HepG2 (cell line): ENCODE results near the gene ADAMTS4. TPM values are rescaled to one million over a fixed set of nuclear protein-coding genes. Genes with fewer than 3 reads are reported as not detected.

ENCODE experiments used
- ATAC-seq: fragments of 200-7000 bp; cut with Tn5 transposase; 3 replicates; pipeline ENCODE4 v1.9.1; 2020; ENCODE audit warnings: mild to moderate bottlenecking, moderate library complexity
- BruUV-seq: library from RNA; stranded (reverse); fragments of 400-500 nt; replicated peaks from 2 replicates; lab custom pipeline; 2021; lab: Mats Ljungman, UMichigan
- CTCF ChIA-PET: fragments of 300-600 bp; formaldehyde crosslinking; extraction: SDS; loops from one replicate; lab custom pipeline; 2021; ENCODE audit warnings: low total read pairs, inconsistent platforms, low intra/inter-chr PET ratio; lab: Yijun Ruan, JAX
- POLR2A ChIA-PET: fragments of 350-600 bp; sonication (Branson Sonifier 250); formaldehyde crosslinking; loops from one replicate; lab custom pipeline; 2020; ENCODE audit warnings: antibody characterized with exemption, inconsistent platforms; lab: Yijun Ruan, JAX
- DNase-seq: peaks from one replicate; pipeline ENCODE4 v3.0.0-alpha.2; 2015; ENCODE audit warnings: low spot score
- FAIRE-seq: peaks from 3 replicates; lab custom pipeline; 2011; peaks lifted over from hg19 to GRCh38; lab: Jason Lieb, UNC
- H2AFZ ChIP-seq: one replicate; pipeline ENCODE4 v1.6.1; 2011; ENCODE audit warnings: low read length, inconsistent platforms
- H3K27ac ChIP-seq: fragments of 300-600 bp; 3 replicates; pipeline ENCODE4 v1.8.0; 2011; ENCODE audit warnings: mixed run types, mild to moderate bottlenecking, mixed read lengths, low read length, inconsistent platforms; ENCODE audit not compliant: insufficient read depth; ENCODE audit errors: extremely low read length
- H3K27me3 ChIP-seq, 2 experiments: fragments of 200-600 bp in 1 of 2; 2 replicates in 1 of 2; 3 replicates in 1 of 2; pipeline versions ENCODE4 v1.6.0 to v1.8.0; 2011; ENCODE audit warnings: low read length in 2 of 2, mild to moderate bottlenecking in 2 of 2, moderate library complexity in 2 of 2, inconsistent platforms in 1 of 2; ENCODE audit not compliant: insufficient read depth in 2 of 2, control insufficient read depth in 1 of 2
- H3K36me3 ChIP-seq, 2 experiments: fragments of 200-600 bp in 1 of 2; replicated peaks in 1 of 2; 2 replicates in 1 of 2; 3 replicates in 1 of 2; pipeline versions ENCODE4 v1.5.1 to v1.8.0; 2011; ENCODE audit warnings: low read length in 2 of 2, inconsistent platforms in 1 of 2; ENCODE audit not compliant: insufficient read depth in 2 of 2, control insufficient read depth in 1 of 2
- H3K4me1 ChIP-seq: 2 replicates; pipeline ENCODE4 v1.5.1; 2012; ENCODE audit warnings: low read length, inconsistent platforms; ENCODE audit not compliant: insufficient read depth
- H3K4me2 ChIP-seq: 2 replicates; pipeline ENCODE4 v1.6.0; 2011; ENCODE audit warnings: low read depth, low read length, inconsistent platforms
- H3K4me3 ChIP-seq, 3 experiments: fragments of 200-600 bp in 1 of 3; sonication (generic), shearing (Covaris generic) in 1 of 3; replicated peaks in 1 of 3; 2 replicates each; pipeline ENCODE4 v1.5.1; 2011 to 2016; ENCODE audit warnings: low read length in 3 of 3, inconsistent platforms in 2 of 3, low read depth in 2 of 3, mild to moderate bottlenecking in 2 of 3, control low read depth in 1 of 3, mixed read lengths in 1 of 3; ENCODE audit not compliant: insufficient read depth in 1 of 3
- H3K79me2 ChIP-seq: one replicate; pipeline ENCODE4 v1.6.1; 2011; ENCODE audit warnings: low read length, inconsistent platforms; ENCODE audit not compliant: insufficient read depth
- H3K9ac ChIP-seq: 2 replicates; pipeline ENCODE4 v1.6.0; 2011; ENCODE audit warnings: mild to moderate bottlenecking, low read depth, low read length, inconsistent platforms; ENCODE audit not compliant: insufficient read depth
- H3K9me3 ChIP-seq: 2 replicates; pipeline ENCODE4 v1.5.1; 2012; ENCODE audit warnings: mild to moderate bottlenecking, low read length
- H4K20me1 ChIP-seq: 2 replicates; pipeline ENCODE4 v1.6.0; 2011; ENCODE audit warnings: inconsistent platforms, mild to moderate bottlenecking, low read length, moderate library complexity; ENCODE audit not compliant: insufficient read depth
- ARID2 ChIP-seq: sonication (generic); formaldehyde crosslinking; IDR thresholded peaks from 2 replicates; pipeline ENCODE4 v1.8.1; 2022; ENCODE audit warnings: mild to moderate bottlenecking, missing genetic modification reagents, borderline replicate concordance
- CENPT ChIP-seq: sonication (generic); formaldehyde crosslinking; IDR thresholded peaks from 2 replicates; pipeline ENCODE4 v1.8.0; 2022; ENCODE audit warnings: low read depth, mild to moderate bottlenecking, moderate library complexity, missing genetic modification reagents
- IRF2 ChIP-seq: IDR thresholded peaks from 2 replicates; pipeline ENCODE4 v1.6.1; 2018; ENCODE audit warnings: missing genetic modification reagents, missing compliant biosample characterization
- LCORL ChIP-seq, 2 experiments: fragments of 450-650 bp in 1 of 2; sonication (generic) in 1 of 2; formaldehyde crosslinking in 1 of 2; IDR thresholded peaks; 2 replicates each; pipeline versions ENCODE4 v1.5.0 to v1.6.1; 2017 to 2020; ENCODE audit warnings: antibody characterized with exemption in 1 of 2, missing genetic modification reagents in 1 of 2
- POLR2G ChIP-seq: fragments of 200-400 bp; formaldehyde crosslinking; IDR thresholded peaks from 2 replicates; pipeline ENCODE4 v1.6.1; 2018; ENCODE audit warnings: mild to moderate bottlenecking, low read depth, low read length, moderate library complexity
- RXRA ChIP-seq: sonication (generic); formaldehyde crosslinking; IDR thresholded peaks from 2 replicates; pipeline ENCODE4 v1.5.1; 2020; ENCODE audit warnings: missing genetic modification reagents
- SAP130 ChIP-seq: IDR thresholded peaks from 2 replicates; pipeline ENCODE4 v1.6.1; 2016; ENCODE audit warnings: low read depth
- SIN3A ChIP-seq: IDR thresholded peaks from 2 replicates; pipeline ENCODE4 v1.6.1; 2011; ENCODE audit warnings: low read depth, mild to moderate bottlenecking, control low read depth, low read length, borderline replicate concordance
- SIN3B ChIP-seq: fragments of 150-350 bp; IDR thresholded peaks from 2 replicates; pipeline ENCODE4 v1.6.1; 2014; ENCODE audit warnings: low read length
- SP2 ChIP-seq: sonication (generic); formaldehyde crosslinking; IDR thresholded peaks from 2 replicates; pipeline ENCODE4 v1.5.1; 2020; ENCODE audit warnings: mild to moderate bottlenecking, missing genetic modification reagents
- SP4 ChIP-seq: sonication (generic); formaldehyde crosslinking; IDR thresholded peaks from 2 replicates; pipeline ENCODE4 v1.8.1; 2023; ENCODE audit warnings: mild to moderate bottlenecking, missing genetic modification reagents
- SSRP1 ChIP-seq: IDR thresholded peaks from 2 replicates; pipeline ENCODE4 v1.6.1; 2016; ENCODE audit warnings: control low read depth
- STAT5B ChIP-seq: sonication (generic); formaldehyde crosslinking; IDR thresholded peaks from 2 replicates; pipeline ENCODE4 v1.4.0; 2020; ENCODE audit warnings: missing genetic modification reagents
- ZNF180 ChIP-seq: sonication (generic); formaldehyde crosslinking; IDR thresholded peaks from 2 replicates; pipeline ENCODE4 v1.4.0; 2020; ENCODE audit warnings: low read depth, missing genetic modification reagents, borderline replicate concordance
- ZNF446 ChIP-seq: sonication (generic); formaldehyde crosslinking; IDR thresholded peaks from 2 replicates; pipeline ENCODE4 v1.5.0; 2020; ENCODE audit warnings: mild to moderate bottlenecking, missing genetic modification reagents
- ZNF468 ChIP-seq: sonication (generic); formaldehyde crosslinking; IDR thresholded peaks from 2 replicates; pipeline ENCODE4 v1.8.0; 2022; ENCODE audit warnings: mild to moderate bottlenecking, moderate library complexity, missing genetic modification reagents
- ZNF569 ChIP-seq: sonication (generic); formaldehyde crosslinking; IDR thresholded peaks from 2 replicates; pipeline ENCODE4 v1.5.0; 2020; ENCODE audit warnings: mild to moderate bottlenecking, missing genetic modification reagents, moderate library complexity, borderline replicate concordance
- ZNF839 ChIP-seq: sonication (generic); formaldehyde crosslinking; IDR thresholded peaks from 2 replicates; pipeline ENCODE4 v1.4.0; 2020; ENCODE audit warnings: missing genetic modification reagents, mild to moderate bottlenecking, borderline replicate concordance
- WGBS: methylation state at CpG from one replicate; pipeline ENCODE4 v1.1.6; 2017; ENCODE audit warnings: low lambda C conversion rate; 5-methylcytosine and 5-hydroxymethylcytosine counted together
- in situ Hi-C: cut with HindIII; loops from 2 replicates; pipeline ENCODE4 v1.10.0; 2017; ENCODE audit warnings: low pct_unique_long_range_greater_than_20kb; ENCODE audit not compliant: extremely low pct_ligation_motif_present
- intact Hi-C: fragments of 100-400 bp; cut with micrococcal nuclease; formaldehyde crosslinking; loops from one replicate; pipeline ENCODE4 v1.10.0; 2022; ENCODE audit not compliant: unreplicated experiment
- polyA plus RNA-seq, 8 experiments: library from polyadenylated mRNA; depleted of rRNA in 3 of 8; stranded (reverse) in 7 of 8; unstranded in 1 of 8; fragments of >200 nt; fragmentation: Illumina TruSeq in 4 of 8; extraction: Trizol in 4 of 8; gene quantifications; 2 replicates each; pipeline versions ENCODE4 v1.2.1 to v1.2.3, GENCODE V29; 2011 to 2016; ENCODE audit warnings: low read depth in 4 of 8, missing spikeins in 1 of 8, mixed read lengths in 1 of 8; ENCODE audit not compliant: insufficient read depth in 1 of 8
- total RNA-seq, 5 experiments: library from RNA; depleted of rRNA; stranded (reverse); fragments of >200 nt; fragmentation: Illumina TruSeq; extraction: Trizol; gene quantifications; 2 replicates each; pipeline ENCODE4 v1.2.3, GENCODE V29; 2016; ENCODE audit warnings: low read depth in 1 of 5
- TF ChIP-seq, protein P1 (sequence below): IDR thresholded peaks from 2 replicates; pipeline ENCODE4 v1.6.1; 2016; ENCODE audit warnings: missing genetic modification reagents, missing compliant biosample characterization
- TF ChIP-seq, protein P2 (sequence below): sonication (generic); formaldehyde crosslinking; IDR thresholded peaks from 2 replicates; pipeline ENCODE4 v1.4.0; 2020; ENCODE audit warnings: mild to moderate bottlenecking, missing genetic modification reagents
- TF ChIP-seq, protein P3 (sequence below): sonication (generic); formaldehyde crosslinking; IDR thresholded peaks from 2 replicates; pipeline ENCODE4 v1.4.0; 2020; ENCODE audit warnings: missing genetic modification reagents; ENCODE audit errors: not compliant biosample characterization
- TF ChIP-seq, protein P4 (sequence below): sonication (generic); formaldehyde crosslinking; IDR thresholded peaks from 2 replicates; pipeline ENCODE4 v1.5.0; 2020; ENCODE audit warnings: mild to moderate bottlenecking, missing genetic modification reagents

The ADAMTS4 gene
- total and polyA plus RNA-seq, 2 of the 13 experiments (the other 11 are each of a cell fraction or from before 2014, with no cell fraction given) = 0.51 to 1.7 TPM

DNA sequence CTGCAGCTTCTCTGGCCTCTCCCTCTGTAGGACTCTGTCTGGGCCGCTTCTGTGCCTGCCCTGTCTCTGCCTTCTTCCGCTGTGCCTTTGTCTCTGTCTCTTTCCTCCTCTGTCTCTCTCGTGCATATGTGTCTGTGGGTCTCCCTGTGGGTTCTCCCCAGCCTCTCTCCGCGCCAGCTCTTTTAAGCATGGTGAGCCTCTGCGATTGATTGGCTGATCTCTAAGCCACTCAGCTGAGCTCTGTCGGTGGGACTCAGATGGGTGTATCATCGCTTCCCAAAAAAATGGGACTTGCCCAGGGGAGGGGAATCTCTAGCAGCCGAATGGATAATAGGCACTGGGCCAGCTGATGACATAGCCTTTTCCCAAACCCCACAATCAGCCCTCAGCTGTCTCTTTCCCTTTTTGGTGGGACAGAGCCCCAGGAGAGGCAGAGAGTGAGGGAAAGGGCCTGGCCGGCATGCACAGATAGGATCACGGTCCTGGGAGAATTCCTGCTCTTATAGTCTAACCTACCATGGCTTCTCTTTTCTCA is at the start of gene ADAMTS4 (continued):
- TF ChIP-seq SIN3A (peak; percentile 66; the same call in 1 of the 2 replicates), SAP130 (CRISPR knock-in tag) (peak; percentile 35; the same call in 1 of the 2 replicates), SIN3B (peak; percentile 66; the same call in 1 of the 2 replicates), ZNF468 (CRISPR knock-in tag) (0 out of 2 replicates have a peak, but pooled peaks have one; percentile 43), SSRP1 (CRISPR knock-in tag) (no peak), POLR2G (peak; percentile 74), RXRA (CRISPR knock-in tag) (no peak), LCORL (IDR thresholded peaks at IDR 0.05) (no peak), LCORL (CRISPR knock-in tag; IDR thresholded peaks at IDR 0.05) (peak; percentile 36; the same call in 1 of the 2 replicates), ZNF839 (CRISPR knock-in tag) (no peak), SP2 (CRISPR knock-in tag) (peak; percentile 10; the same call in 1 of the 2 replicates), ARID2 (CRISPR knock-in tag) (peak; percentile 39; the same call in 1 of the 2 replicates), SP4 (CRISPR knock-in tag) (0 out of 2 replicates have a peak, but pooled peaks have one; percentile 61)
- TF ChIP-seq, protein P1, sequence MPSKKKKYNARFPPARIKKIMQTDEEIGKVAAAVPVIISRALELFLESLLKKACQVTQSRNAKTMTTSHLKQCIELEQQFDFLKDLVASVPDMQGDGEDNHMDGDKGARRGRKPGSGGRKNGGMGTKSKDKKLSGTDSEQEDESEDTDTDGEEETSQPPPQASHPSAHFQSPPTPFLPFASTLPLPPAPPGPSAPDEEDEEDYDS (CRISPR knock-in tag) = peak; percentile 80
- TF ChIP-seq, protein P2, sequence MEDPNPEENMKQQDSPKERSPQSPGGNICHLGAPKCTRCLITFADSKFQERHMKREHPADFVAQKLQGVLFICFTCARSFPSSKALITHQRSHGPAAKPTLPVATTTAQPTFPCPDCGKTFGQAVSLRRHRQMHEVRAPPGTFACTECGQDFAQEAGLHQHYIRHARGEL (CRISPR knock-in tag) = no peak

DNA sequence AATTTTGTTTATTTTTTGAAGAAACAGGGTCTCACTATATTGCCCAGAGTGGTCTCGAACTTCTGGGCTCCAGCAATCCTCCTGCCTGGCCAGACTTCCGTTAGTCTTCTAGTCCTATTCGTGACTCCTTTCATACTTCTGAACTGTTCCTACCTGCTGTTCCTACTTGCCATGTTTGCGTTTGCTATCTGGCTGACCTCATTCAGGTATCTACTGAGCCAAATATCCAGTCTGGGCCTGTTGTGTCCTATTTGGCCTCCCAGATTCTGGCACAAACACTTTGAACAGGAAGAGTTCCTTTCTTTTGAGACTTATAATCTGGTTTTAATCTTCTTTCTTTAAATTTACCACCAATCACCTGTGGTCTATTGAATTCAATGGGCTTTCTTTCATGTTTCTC is 46.0 kb upstream of the ADAMTS4 start:
- H3K27ac ChIP-seq = no peak overlapping the region
- no peaks in the 10 kb centered on the region for H3K36me3 ChIP-seq
- no peak overlapping the region for H3K9ac ChIP-seq
- H3K27me3 ChIP-seq = peaks cover 1 to 2% of the 10 kb centered on the region in 2 experiments; a peak in 3 of 5 replicates
- no peaks in the 10 kb centered on the region for H4K20me1 ChIP-seq
- H3K4me2 ChIP-seq = no peak overlapping the region
- ATAC-seq = no peak
- ChIA-PET POLR2A (no interaction called here), CTCF (no interaction called here)
- no peak overlapping the region for H2AFZ ChIP-seq
- 26% methylated on average over 4 of the region's 4 CpGs for WGBS
- no peaks in the 10 kb centered on the region for H3K9me3 ChIP-seq
- peaks cover 5% of the 10 kb centered on the region; the same call in 1 of the 2 replicates for H3K4me1 ChIP-seq
- in situ Hi-C loops (no loop called here), intact Hi-C loops (no loop called here)
- no peak overlapping the region for H3K4me3 ChIP-seq
- no peak for FAIRE-seq
- no TSS peak for BruUV-seq
- no peak for DNase-seq
- no peaks in the 10 kb centered on the region for H3K79me2 ChIP-seq
- TF ChIP-seq, protein P3, sequence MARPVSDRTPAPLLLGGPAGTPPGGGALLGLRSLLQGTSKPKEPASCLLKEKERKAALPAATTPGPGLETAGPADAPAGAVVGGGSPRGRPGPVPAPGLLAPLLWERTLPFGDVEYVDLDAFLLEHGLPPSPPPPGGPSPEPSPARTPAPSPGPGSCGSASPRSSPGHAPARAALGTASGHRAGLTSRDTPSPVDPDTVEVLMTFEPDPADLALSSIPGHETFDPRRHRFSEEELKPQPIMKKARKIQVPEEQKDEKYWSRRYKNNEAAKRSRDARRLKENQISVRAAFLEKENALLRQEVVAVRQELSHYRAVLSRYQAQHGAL (CRISPR knock-in tag) = no peak
- TF ChIP-seq CENPT (CRISPR knock-in tag) = no peak
- TF ChIP-seq ZNF569 (CRISPR knock-in tag) = no peak
- TF ChIP-seq IRF2 (CRISPR knock-in tag) = no peak
- no peak for TF ChIP-seq ZNF446 (CRISPR knock-in tag)
- no peak for TF ChIP-seq ZNF180 (CRISPR knock-in tag)
- TF ChIP-seq STAT5B (CRISPR knock-in tag) = no peak
- TF ChIP-seq, protein P4, sequence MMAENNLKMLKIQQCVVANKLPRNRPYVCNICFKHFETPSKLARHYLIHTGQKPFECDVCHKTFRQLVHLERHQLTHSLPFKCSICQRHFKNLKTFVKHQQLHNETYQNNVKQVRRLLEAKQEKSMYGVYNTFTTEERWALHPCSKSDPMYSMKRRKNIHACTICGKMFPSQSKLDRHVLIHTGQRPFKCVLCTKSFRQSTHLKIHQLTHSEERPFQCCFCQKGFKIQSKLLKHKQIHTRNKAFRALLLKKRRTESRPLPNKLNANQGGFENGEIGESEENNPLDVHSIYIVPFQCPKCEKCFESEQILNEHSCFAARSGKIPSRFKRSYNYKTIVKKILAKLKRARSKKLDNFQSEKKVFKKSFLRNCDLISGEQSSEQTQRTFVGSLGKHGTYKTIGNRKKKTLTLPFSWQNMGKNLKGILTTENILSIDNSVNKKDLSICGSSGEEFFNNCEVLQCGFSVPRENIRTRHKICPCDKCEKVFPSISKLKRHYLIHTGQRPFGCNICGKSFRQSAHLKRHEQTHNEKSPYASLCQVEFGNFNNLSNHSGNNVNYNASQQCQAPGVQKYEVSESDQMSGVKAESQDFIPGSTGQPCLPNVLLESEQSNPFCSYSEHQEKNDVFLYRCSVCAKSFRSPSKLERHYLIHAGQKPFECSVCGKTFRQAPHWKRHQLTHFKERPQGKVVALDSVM (CRISPR knock-in tag) = no peak
